WERI-Rb-1 (cell line): ENCODE measurements around the gene TECPR1.

Source experiments
- DNase-seq: peaks from one replicate; pipeline ENCODE4 v3.0.0-alpha.2; 2020
- H3K27ac ChIP-seq: fragments of 250-450 bp; sonication (Bioruptor Pico); 2 replicates; pipeline ENCODE4 v1.5.1; 2020; ENCODE audit warnings: mild to moderate bottlenecking, moderate library complexity
- H3K27me3 ChIP-seq: fragments of 250-450 bp; sonication (Bioruptor Pico); 2 replicates; pipeline ENCODE4 v1.5.1; 2021; ENCODE audit warnings: mild to moderate bottlenecking, low read depth, moderate library complexity; ENCODE audit not compliant: insufficient read depth, severe bottlenecking
- H3K36me3 ChIP-seq: fragments of 250-450 bp; sonication (Bioruptor Pico); 2 replicates; pipeline ENCODE4 v1.5.1; 2020; ENCODE audit warnings: mild to moderate bottlenecking, moderate library complexity
- H3K4me3 ChIP-seq: 2 replicates; pipeline ENCODE4 v1.5.1; 2011; ENCODE audit warnings: low read depth, mild to moderate bottlenecking, control low read depth, low read length
- H3K9me3 ChIP-seq: fragments of 250-450 bp; sonication (Bioruptor Pico); 2 replicates; pipeline ENCODE4 v1.5.1; 2021; ENCODE audit warnings: mild to moderate bottlenecking, moderate library complexity; ENCODE audit not compliant: severe bottlenecking
- TF ChIP-seq, protein P1 (sequence below): IDR thresholded peaks from 2 replicates; pipeline ENCODE4 v1.5.1; 2011; ENCODE audit warnings: low read depth, mild to moderate bottlenecking, control low read depth, inconsistent platforms, low read length

Gene TECPR1

DNA sequence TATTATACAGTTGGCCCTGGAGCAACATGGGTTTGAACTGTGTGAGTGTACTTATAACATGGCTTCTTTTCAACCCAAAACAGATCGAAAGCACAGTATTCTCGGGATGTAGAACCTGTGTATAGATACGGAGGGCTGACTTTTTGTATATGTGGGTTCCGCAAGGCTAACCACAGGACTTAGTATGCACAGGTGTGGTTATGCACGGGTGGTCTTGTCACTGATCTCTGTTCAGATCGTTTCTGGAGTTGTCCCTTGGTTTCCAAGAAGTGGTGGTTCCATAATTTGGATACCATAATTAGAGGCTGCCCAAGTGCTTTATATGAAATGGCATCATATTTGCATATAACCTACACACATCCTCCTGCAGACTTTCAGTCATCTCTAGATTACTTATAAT lies 51.7 kb downstream of the TECPR1 start:
- Histone ChIP-seq H3K9me3 (no peaks in the 10 kb centered on the region), H3K27ac (no peak overlapping the region), H3K27me3 (no peaks in the 10 kb centered on the region), H3K4me3 (no peak overlapping the region), H3K36me3 (peaks cover 15% of the 10 kb centered on the region)
- no peak for DNase-seq
- TF ChIP-seq, protein P1, sequence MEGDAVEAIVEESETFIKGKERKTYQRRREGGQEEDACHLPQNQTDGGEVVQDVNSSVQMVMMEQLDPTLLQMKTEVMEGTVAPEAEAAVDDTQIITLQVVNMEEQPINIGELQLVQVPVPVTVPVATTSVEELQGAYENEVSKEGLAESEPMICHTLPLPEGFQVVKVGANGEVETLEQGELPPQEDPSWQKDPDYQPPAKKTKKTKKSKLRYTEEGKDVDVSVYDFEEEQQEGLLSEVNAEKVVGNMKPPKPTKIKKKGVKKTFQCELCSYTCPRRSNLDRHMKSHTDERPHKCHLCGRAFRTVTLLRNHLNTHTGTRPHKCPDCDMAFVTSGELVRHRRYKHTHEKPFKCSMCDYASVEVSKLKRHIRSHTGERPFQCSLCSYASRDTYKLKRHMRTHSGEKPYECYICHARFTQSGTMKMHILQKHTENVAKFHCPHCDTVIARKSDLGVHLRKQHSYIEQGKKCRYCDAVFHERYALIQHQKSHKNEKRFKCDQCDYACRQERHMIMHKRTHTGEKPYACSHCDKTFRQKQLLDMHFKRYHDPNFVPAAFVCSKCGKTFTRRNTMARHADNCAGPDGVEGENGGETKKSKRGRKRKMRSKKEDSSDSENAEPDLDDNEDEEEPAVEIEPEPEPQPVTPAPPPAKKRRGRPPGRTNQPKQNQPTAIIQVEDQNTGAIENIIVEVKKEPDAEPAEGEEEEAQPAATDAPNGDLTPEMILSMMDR = no peak

DNA sequence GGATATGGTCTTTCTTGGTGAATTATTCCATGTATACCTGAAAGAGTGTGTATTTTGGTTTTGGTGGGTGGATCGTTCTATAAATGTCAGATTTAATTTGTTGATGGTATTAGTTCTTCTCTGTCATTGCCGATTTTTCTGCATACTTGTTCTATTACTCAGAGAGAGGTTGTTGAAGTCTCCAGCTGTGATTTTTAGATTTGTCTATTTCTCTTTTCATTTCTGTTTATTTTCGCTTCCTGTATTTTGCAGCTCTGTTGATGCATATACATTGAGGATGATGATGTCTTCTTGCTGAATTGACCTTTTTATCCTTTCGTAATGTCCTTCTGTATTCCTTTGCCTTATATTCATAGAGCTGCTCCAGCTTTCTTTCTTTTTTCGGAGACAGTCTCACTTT lies 52.9 kb downstream of the TECPR1 start:
- H3K36me3 ChIP-seq = peaks cover 18% of the 10 kb centered on the region
- no peaks in the 10 kb centered on the region for H3K27me3 ChIP-seq
- TF ChIP-seq, protein P1 = no peak
- H3K9me3 ChIP-seq = no peaks in the 10 kb centered on the region
- H3K4me3 ChIP-seq = no peak overlapping the region
- H3K27ac ChIP-seq = no peak overlapping the region
- DNase-seq = no peak

DNA sequence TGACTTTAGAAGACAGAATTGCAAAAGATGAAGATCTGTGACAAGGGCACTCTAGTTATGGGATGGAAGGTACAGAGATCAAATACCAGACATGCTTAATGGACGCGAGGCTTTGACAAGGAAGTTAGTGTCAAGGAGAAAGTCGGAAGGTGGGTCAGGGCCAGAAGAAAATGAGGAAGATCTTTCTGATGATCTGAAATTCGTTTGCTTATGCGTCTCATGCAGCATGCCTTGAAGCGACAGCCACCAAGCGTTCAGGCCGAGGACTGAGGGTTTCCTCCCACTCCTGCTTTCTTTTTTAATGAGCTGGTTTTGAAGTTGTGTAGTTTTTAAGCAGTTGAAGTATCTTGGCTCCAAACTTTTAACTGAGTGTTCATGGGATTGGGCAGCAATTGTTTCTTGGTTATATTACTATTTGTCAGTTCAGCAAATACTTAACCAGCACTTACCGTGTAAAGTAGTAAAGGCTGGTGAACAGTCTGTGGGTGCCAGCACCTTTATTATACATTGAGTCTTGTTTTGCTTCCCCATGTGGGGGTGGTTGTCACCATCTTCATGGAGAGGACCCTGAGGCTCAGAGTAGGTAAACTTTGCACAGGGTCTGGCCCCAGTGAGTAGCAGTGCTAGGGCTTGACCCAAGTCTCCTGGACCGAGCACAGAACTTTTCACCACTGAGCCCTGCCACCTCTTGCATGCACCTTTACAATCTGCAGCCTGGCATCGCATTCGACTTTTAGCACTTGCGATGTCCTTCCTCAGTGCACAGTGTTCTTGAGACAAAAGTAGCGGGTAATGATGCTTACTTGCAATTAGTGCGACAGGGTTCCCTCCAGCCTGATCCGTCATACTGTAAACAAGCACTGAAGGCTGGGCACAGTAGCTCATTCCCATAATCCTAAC lies 55.1 kb downstream of the TECPR1 start:
- H3K27ac ChIP-seq = no peak overlapping the region
- no peak for DNase-seq
- peaks cover 36% of the 10 kb centered on the region for H3K36me3 ChIP-seq
- no peak overlapping the region for H3K4me3 ChIP-seq
- TF ChIP-seq, protein P1 = no peak
- no peaks in the 10 kb centered on the region for H3K27me3 ChIP-seq
- no peaks in the 10 kb centered on the region for H3K9me3 ChIP-seq

DNA sequence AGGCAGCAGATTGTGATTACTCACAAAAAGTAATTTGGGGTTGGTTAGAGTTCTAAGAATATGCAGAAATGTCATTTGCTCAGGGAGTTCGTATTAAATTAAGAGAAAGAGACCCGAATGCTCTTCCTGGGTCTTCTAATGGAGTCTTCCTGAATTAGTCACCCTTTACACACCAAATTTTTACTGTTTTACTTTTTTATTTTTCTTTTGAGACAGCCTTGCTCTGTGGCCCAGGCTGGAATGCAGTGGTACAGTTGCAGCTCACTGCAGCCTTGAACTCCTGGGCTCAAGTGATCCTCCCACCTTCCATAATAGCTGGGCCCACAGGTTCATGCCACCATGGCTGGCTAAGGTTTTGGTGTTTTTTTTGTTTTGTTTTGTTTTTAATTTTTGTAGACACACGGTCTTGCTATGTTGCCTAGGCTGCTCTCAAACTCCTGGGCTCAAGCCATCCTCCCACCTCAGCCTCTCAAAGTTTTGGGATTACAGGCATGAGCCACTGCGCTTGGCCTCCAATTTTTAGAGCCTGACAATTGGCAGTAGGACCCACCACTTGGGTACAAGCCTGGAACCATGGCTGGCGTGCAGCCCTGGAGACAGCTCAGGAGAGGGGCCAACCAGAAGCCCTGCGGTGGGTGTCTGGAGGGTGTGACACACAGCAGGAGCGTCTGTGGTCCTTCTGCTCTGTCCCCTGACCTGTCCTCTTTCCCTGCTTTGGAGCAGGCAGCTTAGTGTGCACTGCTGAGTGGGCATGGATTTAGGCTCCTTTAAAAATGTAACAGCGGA lies 57.2 kb downstream of the TECPR1 start:
- H3K36me3 ChIP-seq = peaks cover 42% of the 10 kb centered on the region

DNA sequence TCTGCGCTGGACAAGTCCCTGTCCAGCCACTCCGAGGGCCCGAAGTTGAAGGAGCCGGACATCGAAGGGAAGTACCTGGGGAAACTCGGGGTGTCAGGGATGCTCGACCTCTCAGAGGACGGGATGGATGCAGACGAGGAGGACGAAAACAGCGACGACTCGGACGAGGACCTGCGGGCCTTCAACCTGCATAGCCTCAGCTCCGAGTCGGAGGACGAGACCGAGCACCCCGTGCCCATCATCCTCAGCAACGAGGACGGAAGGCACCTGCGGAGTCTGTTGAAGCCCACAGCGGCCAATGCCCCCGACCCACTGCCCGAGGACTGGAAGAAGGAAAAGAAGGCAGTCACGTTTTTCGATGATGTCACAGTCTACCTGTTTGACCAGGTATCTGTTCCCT lies 57.8 kb downstream of the TECPR1 start:
- DNase-seq = no peak
- no peak overlapping the region for H3K27ac ChIP-seq
- no peak overlapping the region for H3K4me3 ChIP-seq
- TF ChIP-seq, protein P1 = no peak
- H3K27me3 ChIP-seq = no peaks in the 10 kb centered on the region
- peaks cover 42% of the 10 kb centered on the region for H3K36me3 ChIP-seq
- H3K9me3 ChIP-seq = no peaks in the 10 kb centered on the region

More for the DNA sequence above, 57.2 kb downstream of the TECPR1 start:
- TF ChIP-seq, protein P1 = no peak
- no peaks in the 10 kb centered on the region for H3K27me3 ChIP-seq
- H3K9me3 ChIP-seq = no peaks in the 10 kb centered on the region
- no peak overlapping the region for H3K4me3 ChIP-seq
- no peak for DNase-seq
- no peak overlapping the region for H3K27ac ChIP-seq
